ENCODE data around the gene FSD2. TPM values are rescaled to one million over a fixed set of nuclear protein-coding genes. Genes with fewer than 3 reads are reported as not detected.

FSD2 gene
- total RNA-seq, 1 donor from 2014 or later, result not detected

DNA sequence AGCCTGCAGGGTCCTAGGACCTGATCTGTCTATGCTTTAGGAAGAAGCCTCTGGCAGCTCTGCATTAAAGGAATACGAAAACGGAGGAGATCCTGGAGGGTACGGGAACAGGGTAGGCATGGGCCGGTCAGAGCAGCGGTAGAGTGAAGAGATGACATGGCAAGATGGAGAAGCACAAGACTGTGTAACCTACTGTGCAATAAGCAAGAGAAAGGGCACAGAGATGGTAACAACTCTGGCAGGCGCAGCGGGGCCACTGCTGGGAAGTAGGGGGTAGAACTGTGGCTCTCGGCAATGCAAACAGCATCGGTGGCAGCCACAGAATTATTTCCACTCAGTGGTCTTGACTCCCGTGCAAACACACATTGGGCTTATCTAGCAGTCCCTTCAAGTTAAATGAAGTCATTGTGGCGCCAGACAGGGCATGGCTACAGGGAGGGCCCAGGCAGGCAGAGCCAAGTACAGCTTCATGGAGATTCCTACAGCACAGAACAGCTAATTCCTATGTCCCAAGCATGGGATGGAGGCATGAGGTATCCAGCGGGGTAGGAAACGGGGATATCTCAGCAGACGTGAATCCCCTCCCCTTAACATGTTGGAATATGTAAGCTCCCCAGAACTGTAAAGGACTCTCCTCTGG is 32.3 kb upstream of the FSD2 start:
- TF ChIP-seq, protein P1, sequence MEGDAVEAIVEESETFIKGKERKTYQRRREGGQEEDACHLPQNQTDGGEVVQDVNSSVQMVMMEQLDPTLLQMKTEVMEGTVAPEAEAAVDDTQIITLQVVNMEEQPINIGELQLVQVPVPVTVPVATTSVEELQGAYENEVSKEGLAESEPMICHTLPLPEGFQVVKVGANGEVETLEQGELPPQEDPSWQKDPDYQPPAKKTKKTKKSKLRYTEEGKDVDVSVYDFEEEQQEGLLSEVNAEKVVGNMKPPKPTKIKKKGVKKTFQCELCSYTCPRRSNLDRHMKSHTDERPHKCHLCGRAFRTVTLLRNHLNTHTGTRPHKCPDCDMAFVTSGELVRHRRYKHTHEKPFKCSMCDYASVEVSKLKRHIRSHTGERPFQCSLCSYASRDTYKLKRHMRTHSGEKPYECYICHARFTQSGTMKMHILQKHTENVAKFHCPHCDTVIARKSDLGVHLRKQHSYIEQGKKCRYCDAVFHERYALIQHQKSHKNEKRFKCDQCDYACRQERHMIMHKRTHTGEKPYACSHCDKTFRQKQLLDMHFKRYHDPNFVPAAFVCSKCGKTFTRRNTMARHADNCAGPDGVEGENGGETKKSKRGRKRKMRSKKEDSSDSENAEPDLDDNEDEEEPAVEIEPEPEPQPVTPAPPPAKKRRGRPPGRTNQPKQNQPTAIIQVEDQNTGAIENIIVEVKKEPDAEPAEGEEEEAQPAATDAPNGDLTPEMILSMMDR (IDR thresholded peaks at IDR 0.05; ENCODE audit: unreplicated experiment), result no peak
- H3K4me1 Mint-ChIP-seq (ENCODE audit: low read depth), result no peaks in the 10 kb centered on the region
- peaks cover 40% of the 10 kb centered on the region for H3K36me3 Mint-ChIP-seq (ENCODE audit: insufficient read depth)
- H3K4me3 Mint-ChIP-seq (ENCODE audit: low read depth), result no peak overlapping the region
- no peak for DNase-seq (ENCODE audit: low spot score, unreplicated experiment)
- no peak overlapping the region for H3K27ac Mint-ChIP-seq
- H3K27me3 Mint-ChIP-seq, result no peaks in the 10 kb centered on the region
- H3K9me3 Mint-ChIP-seq (ENCODE audit: low read depth), result peaks cover 2% of the 10 kb centered on the region

DNA sequence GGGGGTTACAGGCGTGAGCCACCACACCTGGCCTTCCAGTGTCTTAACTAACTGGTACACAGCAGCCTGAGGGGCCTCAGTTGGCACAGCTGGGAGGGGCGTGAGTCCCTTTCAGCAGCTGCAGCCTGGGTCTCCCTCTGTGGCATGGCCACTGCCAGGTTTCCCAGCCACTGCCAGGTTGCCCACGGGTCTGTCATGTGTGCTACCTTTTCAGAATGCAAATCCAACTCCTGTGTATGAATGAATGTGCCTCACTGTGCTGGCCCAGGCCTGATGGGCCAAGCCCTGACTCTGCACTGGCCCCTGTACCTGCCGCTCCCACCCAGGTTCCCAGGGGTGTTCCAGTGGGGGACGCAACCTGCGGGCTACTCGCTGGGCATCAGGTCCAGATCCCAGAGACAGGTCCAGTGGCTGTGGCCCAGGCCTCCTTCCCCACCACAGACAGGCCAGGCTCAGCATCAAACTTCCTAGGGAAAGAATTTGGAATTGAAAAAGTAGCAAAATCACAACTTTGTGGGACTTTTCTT is 29.6 kb upstream of the FSD2 start:
- Mint-ChIP-seq H3K27me3 (no peaks in the 10 kb centered on the region), H3K4me3 (ENCODE audit: low read depth) (no peak overlapping the region), H3K36me3 (ENCODE audit: insufficient read depth) (peaks cover 48% of the 10 kb centered on the region), H3K4me1 (ENCODE audit: low read depth) (no peaks in the 10 kb centered on the region), H3K9me3 (ENCODE audit: low read depth) (peaks cover 2% of the 10 kb centered on the region), H3K27ac (no peak overlapping the region)
- TF ChIP-seq, protein P1 (IDR thresholded peaks at IDR 0.05; ENCODE audit: unreplicated experiment), result no peak
- no peak for DNase-seq (ENCODE audit: low spot score, unreplicated experiment)

DNA sequence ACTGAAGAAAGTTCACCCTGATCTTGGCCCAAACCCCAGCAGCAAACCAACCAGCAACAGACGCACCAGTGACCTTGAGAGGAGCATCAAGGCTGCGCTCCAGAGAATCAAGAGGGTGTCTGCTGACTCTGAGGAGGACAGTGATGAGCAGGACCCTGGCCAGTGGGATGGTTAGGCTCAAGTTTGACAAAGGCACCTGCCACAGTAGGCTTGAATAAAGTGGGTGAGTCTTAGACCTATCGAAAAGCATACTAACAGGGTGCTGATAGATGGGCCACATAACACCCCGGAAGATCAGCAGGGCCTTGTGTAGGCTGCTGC is 27.5 kb upstream of the FSD2 start:
- Mint-ChIP-seq H3K4me1 (ENCODE audit: low read depth) (no peaks in the 10 kb centered on the region), H3K27ac (no peak overlapping the region), H3K36me3 (ENCODE audit: insufficient read depth) (peaks cover 54% of the 10 kb centered on the region), H3K27me3 (no peaks in the 10 kb centered on the region), H3K4me3 (ENCODE audit: low read depth) (no peak overlapping the region), H3K9me3 (ENCODE audit: low read depth) (no peaks in the 10 kb centered on the region)
- TF ChIP-seq, protein P1 (IDR thresholded peaks at IDR 0.05; ENCODE audit: unreplicated experiment), result no peak
- no peak for DNase-seq (ENCODE audit: low spot score, unreplicated experiment)

DNA sequence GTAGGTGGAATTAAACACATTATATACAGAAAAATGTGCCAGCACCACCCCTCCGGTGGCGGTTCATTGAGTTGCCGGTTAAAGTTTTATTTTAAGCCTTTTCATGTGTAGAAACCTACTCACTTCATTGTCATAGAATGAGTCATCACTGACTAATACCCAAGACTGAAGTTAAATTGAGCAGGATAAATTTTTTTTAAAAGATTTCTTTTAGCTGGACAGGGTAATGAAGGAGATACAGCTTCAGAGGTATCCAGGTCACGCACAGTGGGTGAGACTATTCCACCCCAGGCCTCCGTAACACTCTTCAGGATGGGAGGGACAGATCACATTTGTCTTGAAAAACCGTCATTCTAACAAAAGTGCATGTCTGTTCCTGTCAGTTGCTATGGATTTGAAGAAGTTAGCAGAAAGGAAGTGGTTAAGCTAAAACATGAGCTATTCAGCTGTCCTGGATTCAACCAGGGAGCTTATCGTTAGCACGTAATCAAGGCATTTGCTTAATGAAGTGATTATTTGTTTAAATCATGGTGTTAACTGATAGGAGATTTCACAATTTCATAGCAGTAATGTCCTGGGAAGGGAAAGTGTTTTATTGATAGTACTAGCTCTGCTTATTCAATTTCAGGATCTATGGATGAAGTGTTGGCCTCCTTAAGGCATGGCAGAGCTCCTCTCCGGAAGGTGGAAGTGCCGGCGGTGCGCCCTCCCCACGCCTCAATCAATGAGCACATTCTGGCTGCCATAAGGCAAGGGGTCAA is 26.9 kb upstream of the FSD2 start:
- TF ChIP-seq, protein P1 (IDR thresholded peaks at IDR 0.05; ENCODE audit: unreplicated experiment), result no peak
- H3K4me1 Mint-ChIP-seq (ENCODE audit: low read depth), result no peaks in the 10 kb centered on the region
- H3K4me3 Mint-ChIP-seq (ENCODE audit: low read depth), result no peak overlapping the region
- H3K27me3 Mint-ChIP-seq, result no peaks in the 10 kb centered on the region
- H3K36me3 Mint-ChIP-seq (ENCODE audit: insufficient read depth), result peaks cover 54% of the 10 kb centered on the region
- no peaks in the 10 kb centered on the region for H3K9me3 Mint-ChIP-seq (ENCODE audit: low read depth)
- no peak for DNase-seq (ENCODE audit: low spot score, unreplicated experiment)
- peak overlapping the region; percentile 21 for H3K27ac Mint-ChIP-seq

DNA sequence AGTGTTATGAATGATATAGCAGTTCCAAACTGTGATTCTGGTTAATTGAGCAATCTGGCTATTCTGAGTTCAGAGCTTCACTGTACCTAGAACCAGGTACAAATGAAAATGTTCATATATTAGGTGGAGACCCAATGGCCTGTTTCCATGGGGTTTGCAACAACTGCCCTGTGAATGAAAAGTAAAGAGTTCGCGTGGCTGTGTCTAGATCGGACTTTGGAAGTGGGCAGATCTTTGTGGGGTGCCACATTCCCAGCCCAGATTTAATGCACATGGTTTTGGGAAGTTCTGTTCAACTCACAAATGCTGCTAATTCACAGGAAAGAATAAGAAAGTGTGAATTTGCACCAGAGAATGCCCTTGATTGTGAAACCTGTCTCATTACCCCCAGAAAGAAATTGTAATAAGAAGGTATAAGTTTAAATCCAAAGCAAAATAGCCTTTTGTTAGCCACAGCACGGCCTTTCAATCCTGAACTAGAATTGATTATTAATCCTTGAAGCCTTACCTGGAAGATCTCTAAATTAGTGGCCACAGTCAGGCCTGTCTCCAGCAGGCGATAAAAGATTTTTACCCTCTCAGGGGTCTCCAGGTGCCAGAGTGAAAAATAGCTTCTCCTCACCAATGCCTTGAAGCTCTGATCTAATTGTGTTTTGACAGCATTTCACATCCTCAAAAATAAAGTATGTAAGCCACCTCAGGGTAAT is 26.2 kb upstream of the FSD2 start:
- H3K4me3 Mint-ChIP-seq (ENCODE audit: low read depth), result no peak overlapping the region
- DNase-seq (ENCODE audit: low spot score, unreplicated experiment), result no peak
- H3K4me1 Mint-ChIP-seq (ENCODE audit: low read depth), result no peaks in the 10 kb centered on the region
- no peak overlapping the region for H3K27ac Mint-ChIP-seq
- TF ChIP-seq, protein P1 (IDR thresholded peaks at IDR 0.05; ENCODE audit: unreplicated experiment), result no peak
- H3K9me3 Mint-ChIP-seq (ENCODE audit: low read depth), result no peaks in the 10 kb centered on the region
- H3K27me3 Mint-ChIP-seq, result no peaks in the 10 kb centered on the region
- peaks cover 48% of the 10 kb centered on the region for H3K36me3 Mint-ChIP-seq (ENCODE audit: insufficient read depth)
